ENCODE data around the gene APBA3.

Gene APBA3, protein sequence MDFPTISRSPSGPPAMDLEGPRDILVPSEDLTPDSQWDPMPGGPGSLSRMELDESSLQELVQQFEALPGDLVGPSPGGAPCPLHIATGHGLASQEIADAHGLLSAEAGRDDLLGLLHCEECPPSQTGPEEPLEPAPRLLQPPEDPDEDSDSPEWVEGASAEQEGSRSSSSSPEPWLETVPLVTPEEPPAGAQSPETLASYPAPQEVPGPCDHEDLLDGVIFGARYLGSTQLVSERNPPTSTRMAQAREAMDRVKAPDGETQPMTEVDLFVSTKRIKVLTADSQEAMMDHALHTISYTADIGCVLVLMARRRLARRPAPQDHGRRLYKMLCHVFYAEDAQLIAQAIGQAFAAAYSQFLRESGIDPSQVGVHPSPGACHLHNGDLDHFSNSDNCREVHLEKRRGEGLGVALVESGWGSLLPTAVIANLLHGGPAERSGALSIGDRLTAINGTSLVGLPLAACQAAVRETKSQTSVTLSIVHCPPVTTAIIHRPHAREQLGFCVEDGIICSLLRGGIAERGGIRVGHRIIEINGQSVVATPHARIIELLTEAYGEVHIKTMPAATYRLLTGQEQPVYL

DNA sequence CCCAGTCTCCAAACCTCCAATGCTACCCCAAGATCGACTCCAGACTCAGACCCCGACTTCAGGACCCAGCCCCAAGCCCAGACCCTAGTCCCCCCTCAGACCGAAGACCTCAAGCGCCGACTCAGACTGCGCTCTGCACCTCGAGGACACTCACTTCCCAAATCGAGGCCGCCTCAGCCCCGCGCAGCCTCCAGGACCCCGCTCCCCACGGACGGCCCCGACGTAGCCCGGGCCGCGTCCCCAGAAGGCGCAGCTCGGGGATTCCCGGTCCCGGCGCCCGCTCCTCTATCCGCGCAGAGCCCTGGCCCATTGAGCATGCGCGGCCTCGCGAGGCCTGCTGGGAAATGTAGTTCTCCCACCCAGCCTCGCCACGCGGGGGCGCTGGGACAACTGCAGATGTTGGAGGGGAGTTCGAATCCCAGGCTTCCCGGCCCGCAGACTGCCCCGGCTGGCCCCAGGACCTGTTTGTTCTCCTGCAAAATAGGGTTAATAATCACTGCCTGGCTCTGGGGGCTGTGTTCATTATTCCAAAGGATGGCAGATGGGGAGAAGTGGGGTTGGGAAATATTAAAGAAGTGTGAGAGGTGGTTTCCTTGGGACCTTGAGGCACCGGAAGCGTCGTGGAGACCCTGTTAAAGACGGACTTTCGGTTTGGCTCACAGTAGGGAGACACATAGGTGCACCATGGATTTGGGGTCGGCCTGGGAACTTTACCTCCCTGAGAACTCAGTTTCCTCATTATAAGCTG lies at the start of gene APBA3:
TSS of gene APBA3 (minus strand) at position 311 of the 748 bp plus-strand sequence. CDS start 1,428 bp downstream, outside the sequence.
- DNase-seq: peak; percentile 71

DNA sequence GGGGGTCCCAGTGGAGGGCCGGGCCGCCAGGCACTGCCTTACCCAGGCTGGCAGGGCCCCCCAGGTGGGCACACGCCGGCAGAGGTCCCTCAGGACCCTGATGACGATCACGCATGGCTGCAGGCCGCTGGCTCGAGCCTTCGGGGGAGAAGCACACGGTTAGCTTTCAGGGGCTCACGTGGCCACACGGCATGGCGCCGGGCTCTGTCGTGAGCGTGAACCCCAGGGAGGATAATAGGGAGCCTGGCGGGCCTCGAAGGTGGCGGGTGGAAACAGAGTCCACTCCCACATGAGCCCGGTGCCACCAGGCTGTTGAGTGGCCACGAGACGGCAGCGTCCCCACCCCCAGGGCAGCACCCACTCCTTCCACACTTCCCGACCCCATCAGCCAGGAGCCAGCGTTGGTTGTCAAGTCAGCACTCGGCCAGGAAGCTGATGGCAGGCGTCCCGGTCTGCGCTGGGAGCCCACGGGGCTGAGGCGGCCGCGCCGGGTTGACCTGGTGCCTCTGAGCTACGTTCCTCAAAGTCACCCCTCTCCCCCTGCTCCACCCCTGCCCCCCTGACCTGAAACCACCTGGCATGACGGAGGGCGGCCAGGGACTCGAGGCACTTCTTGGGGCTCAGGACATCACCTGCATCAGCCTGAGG lies 49.3 kb upstream of the APBA3 start:
- no peak for DNase-seq

DNA sequence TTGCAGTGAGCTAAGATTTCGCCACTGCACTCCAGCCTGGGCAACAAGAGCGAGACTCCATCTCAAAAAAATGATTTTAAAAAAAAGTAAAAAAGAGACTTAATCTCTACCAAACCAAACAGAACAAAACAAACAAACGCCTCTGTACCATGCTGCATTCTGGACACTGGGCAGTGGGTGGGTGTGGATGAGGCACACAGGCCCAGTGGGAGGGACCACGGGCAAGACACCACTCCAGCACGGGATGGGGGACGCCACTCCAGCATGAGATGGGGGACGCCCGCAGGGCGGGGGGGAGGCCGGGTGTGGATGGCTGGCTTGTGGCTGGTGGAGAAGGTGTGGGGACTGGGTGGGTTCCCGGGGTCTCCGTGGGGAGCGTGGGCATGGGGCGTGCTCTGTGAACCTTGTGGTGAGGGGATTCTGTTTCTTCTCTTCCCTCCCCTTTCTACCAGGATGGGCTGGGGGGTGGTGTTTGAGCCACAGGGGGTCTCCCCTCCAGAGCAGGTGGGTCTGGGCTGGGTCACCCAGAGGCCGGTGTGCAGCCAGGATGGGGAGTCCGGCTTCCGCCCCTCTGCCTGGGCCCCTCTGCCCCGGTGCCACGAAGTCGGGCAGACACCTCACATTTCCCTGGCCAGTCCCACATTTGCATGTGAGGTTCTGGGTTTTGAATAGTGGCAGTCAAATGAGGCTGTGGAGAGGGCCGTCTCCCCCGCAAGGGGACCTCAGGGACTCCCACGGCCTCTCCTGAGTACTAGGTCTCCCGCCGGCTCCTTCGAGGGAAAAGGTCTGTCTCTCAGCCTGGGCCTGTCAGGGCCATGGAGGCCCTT lies 48.6 kb upstream of the APBA3 start:
- DNase-seq: no peak

DNA sequence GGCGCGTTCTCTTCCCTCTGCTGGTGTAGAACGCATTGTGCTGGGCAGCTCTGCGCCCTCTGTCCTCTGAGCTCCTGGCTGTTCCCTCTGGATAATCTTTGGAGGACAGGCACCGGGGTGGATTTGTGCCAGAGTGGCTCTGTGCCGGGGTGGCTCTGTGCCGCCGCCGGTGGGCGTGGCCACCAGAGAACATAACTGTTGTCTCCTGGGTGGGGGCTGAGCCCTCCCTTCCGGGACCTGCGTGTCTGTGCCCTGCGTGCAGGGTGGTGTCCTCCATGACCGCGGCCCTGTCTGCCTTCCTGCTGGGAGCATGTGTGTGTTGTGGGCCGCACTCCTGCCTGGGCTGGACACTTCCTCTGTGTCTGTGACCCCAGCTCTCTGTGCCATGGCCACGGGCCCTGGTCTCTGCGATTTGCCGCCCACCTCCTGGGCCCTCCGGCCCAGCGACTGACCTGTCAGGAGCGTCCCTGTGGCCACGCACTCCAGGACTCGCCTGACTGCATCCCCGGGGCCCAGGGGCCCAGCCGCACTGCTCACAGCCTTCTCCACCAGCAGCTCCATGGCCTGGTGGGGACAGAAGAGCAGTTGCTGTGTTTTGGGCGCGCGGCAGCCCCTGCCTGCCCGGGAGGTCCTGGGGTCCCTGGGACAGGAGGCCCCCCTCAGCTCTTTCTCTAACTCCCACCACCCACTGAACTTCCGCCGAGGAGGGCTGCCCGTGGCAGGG lies 47.1 kb upstream of the APBA3 start:
- DNase-seq: no peak

DNA sequence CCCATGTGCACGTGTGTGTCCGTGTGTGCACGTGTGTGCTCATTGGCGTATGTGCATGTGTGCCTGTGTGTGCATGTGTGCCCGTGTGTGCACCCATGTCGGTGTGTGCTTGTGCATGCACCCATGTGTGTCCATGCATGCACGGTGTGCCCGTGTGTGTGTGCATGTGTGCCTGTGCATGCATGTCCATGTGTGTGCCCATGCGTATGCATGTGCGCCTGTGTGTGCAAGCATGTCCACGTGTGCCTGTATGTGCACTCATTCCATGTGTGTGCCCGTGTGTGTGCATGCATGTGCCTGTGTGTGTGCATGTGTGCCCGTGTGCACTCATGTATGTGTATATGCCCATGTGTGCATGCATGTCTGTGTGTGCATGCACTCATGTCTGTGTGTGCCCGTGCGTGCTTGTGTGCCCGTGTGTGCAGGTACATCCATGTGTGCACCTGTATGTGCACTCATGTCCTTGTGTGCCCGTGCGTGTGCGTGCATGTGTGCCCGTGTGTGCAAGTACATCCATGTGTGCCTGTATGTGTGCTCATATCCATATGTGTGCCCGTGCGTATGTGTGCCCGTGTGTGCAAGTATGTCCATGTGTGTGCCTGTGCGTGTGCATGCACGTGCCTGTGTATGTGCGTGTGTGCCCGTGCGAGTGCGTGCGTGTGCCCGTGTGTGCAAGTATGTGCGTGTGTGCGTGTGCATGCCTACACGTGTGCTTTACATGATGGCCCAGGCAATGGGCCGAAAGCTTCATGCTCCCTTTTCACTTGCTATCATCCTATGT lies 46.3 kb upstream of the APBA3 start:
- DNase-seq: no peak

DNA sequence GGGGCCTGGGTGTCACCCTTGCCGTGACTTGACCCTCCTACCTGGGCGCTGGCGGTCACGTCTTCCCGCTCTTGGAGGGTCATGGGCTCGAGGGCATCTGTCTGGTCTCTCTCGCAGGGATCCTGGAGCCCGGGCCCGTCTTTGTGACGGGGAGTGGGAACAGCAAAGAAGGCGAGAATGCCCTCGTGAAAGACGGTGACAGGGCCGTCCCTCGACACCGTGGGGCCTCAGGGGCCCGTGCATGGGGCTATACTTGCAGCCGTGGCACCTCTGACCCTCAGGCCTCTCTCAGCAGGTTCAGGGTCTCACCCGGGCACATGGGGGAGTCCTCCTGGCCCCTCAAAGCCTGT lies 45.6 kb upstream of the APBA3 start:
- DNase-seq: no peak

DNA sequence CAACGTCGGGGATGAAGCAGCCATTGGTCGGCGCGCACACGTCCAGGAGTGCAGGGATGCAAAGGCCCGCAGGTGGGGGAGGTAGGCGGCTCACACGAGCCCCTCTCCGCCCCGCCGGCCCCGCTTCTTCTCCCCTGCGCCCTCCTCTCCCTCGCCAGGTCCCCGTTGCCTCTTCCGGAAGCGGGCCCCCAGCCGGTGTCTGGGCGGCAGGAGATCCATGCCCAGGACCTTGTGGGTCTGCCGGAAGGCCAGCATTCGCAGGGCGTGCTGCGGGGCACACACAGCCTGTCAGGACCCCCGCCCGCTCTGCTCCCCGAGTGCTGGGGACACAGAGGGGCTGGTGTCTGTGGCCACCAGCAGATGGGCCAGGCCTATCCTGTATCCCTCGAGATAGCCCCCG lies 44.4 kb upstream of the APBA3 start:
- DNase-seq: no peak

DNA sequence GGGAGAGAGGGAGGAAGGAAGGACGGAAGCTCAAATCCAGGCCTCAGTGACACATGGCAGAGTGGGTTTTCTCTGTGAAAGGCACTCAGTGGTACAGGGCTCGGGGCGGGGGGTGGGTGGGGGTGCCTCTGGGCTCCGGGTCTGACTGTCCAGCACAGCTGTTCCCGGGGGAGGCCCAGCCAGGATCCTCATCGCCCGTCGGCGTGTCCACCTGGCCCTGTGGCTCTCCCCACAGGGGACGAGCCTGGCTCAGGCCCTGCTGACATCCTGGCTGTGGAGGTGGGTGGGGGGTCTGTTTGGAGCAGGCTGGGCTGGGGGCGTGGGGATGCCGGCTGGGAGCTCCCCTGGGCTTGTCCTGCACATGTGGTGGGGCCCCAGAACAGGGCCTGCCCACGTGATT lies 42.9 kb upstream of the APBA3 start:
- no peak for DNase-seq

DNA sequence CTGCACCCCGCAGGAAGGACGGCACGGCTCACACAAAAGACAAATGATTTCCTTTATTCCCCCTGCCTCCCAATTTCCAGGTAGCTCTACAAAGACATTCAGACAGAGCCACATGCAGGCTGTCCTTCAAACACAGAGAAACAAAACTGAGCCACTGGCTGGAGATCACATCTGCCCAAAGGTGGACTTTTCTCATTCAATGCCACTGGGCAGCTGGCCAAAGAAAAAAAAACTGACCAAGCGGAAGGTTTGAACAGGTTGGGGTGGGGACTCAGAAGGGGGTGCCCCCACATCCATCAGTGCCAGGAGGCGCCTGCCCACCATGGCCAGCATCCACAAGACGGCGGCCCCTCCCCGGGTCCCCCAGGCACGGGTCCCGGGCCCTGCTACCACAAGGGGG lies 42.5 kb upstream of the APBA3 start:
- DNase-seq: no peak

DNA sequence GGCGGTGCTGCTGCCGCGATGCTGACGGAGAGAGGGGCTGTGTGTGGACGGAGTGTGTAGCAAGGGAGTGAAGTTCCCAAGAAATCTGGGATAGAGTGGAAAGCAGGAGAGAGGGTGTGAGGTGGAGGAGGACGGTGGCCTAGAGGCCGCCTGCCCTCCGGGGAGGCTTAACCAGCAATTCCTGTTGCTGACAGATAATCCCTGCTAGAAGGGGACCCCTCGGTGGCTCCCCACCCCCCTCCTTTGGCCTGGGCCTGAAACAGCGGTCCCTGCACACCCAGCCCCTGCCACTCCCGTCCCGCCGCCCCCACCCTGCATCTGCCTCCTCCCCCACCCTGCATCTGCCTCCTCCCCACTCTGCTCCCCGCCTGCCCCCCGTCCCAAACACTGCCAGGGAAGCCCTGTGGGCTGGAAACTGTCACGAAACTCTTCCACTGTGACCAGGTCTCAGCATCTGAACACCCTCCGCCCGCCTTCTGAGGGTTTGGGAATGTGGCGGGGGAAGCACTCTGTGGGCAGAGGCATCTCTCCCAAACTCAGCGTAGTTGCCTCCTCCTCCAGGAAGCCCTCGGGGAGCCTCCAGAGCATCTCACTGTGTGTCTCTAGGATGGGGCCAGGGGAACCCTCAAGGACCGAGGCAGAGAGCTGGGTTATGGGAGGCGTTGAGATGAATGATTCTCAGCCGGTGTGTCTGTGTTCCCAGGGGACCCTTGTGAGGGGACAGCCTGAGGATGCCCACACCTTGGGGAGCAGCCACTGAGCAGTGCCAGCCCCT lies 41.8 kb upstream of the APBA3 start:
- no peak for DNase-seq

DNA sequence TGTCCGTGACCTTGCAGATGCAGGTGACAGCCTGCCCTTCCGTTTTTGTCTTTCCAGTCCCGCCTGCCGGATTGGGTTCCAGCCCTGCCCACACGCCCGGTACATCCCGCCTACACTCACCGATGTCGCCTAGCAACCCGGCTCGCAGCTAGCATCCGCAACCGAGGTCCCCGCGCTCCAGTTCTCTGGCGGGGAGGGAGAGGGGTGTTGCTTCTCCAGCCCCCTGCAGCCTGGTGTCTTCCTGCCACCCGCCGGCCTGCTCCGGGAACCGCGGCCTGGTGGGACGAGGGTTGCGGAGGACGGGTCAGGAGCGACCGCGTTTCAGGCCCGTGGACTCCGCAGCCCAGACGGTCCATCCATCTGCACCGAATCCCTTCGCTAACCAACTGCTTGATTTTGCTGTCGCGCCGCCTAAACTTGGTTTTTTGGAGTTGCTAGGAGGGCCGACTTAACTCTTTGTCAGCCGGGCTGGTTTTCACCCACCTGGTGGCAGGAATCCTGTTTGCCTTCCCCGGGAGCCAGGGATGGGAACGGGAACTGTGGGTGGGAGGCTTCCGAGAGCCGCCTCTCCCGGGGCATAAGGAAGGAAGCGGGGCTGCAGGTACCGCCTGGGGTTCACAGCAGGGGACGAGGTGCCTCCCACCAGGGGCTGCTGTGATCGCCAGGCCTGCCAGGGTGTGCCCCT lies 40.1 kb upstream of the APBA3 start:
- peak; percentile 34 for DNase-seq

DNA sequence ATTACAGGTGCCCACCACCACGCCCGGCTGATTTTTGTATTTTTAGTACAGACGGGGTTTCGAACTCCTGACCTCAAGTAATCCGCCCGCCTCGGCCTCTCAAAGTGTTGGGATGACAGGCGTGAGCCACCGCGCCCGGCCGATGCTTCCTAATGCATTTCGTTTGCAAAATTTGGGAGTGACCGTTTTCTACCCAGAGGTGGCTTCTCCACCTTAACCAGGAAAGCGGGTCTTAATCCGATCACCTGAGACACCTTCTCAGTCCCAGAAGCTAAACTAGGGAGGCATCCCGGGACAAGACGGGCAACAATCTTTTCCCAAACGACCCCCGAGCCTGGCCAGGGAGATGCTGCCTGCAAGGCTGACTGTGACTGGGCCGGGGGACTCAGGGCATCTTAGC lies 39.5 kb upstream of the APBA3 start:
- no peak for DNase-seq

DNA sequence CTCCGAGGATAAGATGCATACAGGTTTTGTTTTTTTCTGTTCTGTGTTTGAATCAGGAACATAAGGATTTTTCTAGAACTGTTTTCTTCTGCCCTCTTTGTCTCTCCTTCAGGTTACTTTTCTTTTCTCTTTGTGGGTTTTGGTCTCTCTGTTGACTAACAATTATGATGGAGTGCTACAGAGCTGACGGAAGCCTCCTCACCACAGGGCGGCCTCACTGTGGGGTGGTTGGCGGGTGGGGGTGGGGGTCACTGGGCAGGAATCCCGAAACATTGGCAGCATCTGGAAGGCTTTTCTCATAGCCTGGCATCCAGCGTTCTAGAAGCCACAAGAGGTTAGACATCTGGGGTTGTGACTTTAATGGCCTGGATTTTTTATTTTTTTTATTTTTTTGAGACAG lies 36.6 kb upstream of the APBA3 start:
- no peak for DNase-seq

DNA sequence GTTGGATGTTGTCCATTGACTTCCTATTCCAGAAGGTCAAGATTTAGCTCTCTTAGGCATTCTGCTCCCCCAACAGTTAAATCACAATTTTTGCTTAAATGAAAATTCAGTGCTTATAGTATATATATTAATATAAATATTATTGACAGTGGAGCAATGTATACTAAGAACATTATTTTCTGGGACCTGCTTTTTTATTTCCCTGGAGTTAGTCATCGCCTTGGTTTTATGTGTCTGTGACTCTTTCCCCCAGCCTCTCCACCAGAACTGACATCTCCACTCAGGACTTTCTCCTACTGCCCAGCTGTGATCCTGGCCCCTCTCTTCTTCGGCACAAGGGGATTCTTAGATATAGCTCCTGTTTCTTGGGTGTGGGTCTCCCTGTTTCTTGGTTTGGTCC lies 34.9 kb upstream of the APBA3 start:
- no peak for DNase-seq

DNA sequence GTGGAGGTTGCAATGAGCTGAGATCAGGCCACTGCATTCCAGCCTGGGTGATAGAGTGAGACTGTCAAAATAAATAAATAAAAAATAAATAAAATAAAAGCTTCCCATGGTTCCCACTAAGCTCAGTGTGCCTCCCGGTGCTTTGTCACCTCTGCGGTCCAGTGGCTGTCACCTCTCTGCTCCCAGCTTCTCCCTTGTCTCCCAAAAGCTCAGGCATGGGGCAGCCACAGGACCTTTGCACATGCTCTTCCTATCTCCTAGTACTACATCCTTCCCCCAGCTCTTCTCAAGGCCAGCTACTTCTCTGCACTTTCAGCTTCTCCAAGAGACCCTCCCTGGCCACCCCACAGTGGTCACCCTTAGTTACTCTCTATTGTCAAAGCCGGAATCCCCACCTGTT lies 32.3 kb upstream of the APBA3 start:
- no peak for DNase-seq

DNA sequence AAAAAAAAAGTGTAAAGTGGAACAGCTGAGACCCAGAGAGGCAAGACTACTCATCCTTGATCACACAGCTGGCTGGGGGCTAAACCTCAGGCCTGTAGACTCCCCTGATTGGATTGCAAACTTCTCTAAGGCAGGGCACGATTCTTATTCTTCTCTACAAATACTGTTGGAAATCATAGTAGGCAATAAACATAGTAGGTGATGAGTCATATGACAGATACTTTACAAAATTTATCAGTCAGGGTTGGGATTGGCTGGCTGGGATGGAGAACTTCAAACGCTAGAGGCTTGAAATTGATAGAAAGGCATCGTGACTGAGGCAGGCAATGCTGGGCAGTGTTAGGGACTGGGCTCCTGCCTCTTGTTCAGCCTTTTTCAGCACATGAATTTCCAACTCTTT lies 30.6 kb upstream of the APBA3 start:
- no peak for DNase-seq

DNA sequence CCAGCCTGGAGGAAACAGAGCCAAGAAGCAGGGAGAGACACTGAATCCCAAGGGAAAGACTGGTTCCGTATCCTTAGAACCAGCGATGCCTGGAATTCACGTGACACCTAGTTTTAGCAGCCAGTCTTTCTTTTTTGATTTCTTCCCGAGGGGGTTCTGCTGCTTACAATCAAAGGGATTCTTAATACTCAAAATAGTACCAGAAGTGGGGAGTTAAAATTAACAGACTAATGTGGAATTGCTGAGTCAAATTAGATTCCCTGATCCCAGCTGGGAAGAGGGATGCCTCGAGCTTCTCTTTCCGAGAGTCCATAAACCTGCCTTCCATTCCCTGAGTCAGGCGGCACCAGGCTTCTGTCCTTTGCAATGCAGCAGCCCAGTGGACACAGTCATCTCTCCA lies 29.4 kb upstream of the APBA3 start:
- DNase-seq: no peak

DNA sequence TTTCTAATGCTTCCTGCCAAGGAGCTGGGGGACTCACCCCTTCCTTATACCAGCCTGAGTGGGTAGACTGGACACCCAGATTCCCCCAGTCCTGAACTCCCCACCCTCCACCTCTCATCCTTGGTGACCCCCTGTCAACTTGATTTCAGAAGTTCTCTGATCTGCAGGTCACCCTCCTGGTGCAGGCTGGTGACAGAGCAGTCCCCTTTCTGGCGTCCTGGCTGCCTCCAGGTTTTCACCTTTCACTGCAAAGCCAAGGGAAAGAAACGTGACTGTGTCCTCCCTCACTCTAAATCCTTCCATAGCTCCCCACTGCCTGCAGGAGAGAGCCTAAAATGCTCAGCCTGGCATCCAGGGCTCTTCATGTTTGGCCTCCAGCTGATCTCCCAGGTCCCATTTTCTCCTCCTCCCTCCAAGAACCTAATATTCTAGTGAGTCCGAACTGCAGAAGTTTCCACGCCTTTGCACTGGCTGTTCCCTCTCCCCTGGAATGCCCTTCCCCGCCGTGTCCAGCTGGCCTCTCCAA lies 28.8 kb upstream of the APBA3 start:
- DNase-seq: no peak

DNA sequence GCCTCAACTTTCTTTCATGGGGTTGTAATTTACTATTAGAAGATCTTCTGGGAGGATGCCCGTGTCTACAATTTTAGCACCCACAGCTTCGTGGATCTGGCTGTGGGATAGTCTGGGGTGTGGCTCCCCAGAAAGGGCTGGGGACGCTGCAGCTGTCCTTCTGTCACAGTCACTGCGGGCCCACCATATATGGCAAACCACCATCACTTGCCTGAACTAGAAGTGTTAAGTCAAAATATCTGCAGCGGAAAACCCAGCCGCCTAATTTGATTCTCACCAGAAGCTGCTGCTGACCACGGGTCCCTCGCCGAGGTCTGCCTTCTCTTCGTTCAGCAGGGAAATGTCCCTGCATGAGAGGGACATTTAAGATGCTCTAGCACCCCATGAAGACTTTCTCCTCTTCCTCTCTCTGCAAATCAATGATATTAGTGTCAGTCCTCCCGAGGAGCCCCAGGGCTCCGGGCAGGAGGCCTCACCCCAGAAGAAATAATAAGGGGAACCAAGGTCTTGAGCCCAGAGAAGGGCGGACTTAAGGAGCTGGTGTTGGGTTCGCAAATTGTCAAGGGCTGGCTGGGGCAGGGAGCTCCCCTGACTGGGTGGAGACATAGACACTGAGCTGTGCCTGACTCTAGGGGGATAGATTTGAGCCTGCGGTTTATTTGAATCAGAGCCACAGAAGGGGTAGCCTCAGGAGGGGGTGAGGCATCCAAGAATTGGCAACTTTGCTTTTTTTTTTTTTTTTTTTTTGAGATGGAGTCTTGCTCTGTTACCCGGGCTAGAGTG lies 27.7 kb upstream of the APBA3 start:
- no peak for DNase-seq

Measured in DMS153 (cell line).